ENCODE data around the gene MZF1. TPM values are rescaled to one million over a fixed set of nuclear protein-coding genes. Genes with fewer than 3 reads are reported as not detected.

Gene MZF1
- total RNA-seq, 1 experiment from 2014 or later = 18.0 TPM

- Histone ChIP-seq H3K79me2 (ENCODE audit: low read length) (peaks cover 16% of the 10 kb centered on the region), H3K27ac (ENCODE audit: low read length) (no peak overlapping the region), H3K4me3 (ENCODE audit: low read length) (no peak overlapping the region), H4K20me1 (ENCODE audit: low read length) (no peaks in the 10 kb centered on the region), H3K9me2 (replicated peaks; ENCODE audit: low read length) (no peaks in the 10 kb centered on the region), H3K36me3 (ENCODE audit: low read depth, low read length) (no peaks in the 10 kb centered on the region), H3K27me3 (ENCODE audit: low read length) (no peaks in the 10 kb centered on the region), H3K4me1 (ENCODE audit: insufficient read depth, low read length) (peaks cover 12% of the 10 kb centered on the region), H2AFZ (ENCODE audit: low read length) (no peak overlapping the region), H3K4me2 (ENCODE audit: low read length) (no peak overlapping the region), H3F3A (ENCODE audit: low read length, unreplicated experiment) (no peaks in the 10 kb centered on the region), H3K9me3 (ENCODE audit: low read length) (no peaks in the 10 kb centered on the region), H3K9ac (ENCODE audit: low read length) (no peak overlapping the region)
- no peak for DNase-seq
- POLR2A ChIA-PET (ENCODE audit: unreplicated experiment) = no interaction called here
- intact Hi-C loops (cut with micrococcal nuclease) = no loop called here
- CTCF ChIA-PET = no interaction called here
- no TSS peak for BruUV-seq (replicated peaks)
- TF ChIP-seq CTCF (conservative IDR thresholded peaks at IDR 0.05; ENCODE audit: low read depth, low read length) (no peak), EZH2 (IDR thresholded peaks at IDR 0.05; ENCODE audit: low read length, unreplicated experiment) (no peak), EZH2phosphoT487 (IDR thresholded peaks at IDR 0.05; ENCODE audit: borderline replicate concordance, low read length) (no peak)
- ATAC-seq = no peak
Observed at GRCh38 chr19:58522709-58523108, 50.4 kb downstream of the MZF1 start.

GRCh38 chr19:58521651-58522050, 51.5 kb downstream of the MZF1 start:
- no peak for ATAC-seq
- H3K27ac ChIP-seq (ENCODE audit: low read length) = no peak overlapping the region
- POLR2A ChIA-PET (ENCODE audit: unreplicated experiment) = interaction anchor here (0.6 to 0.7 kb wide), 2 partner anchors 21 to 224 kb away, joined by 4 to 11 read pairs; no protein-coding TSS in a partner anchor
- no peak overlapping the region for H3K4me2 ChIP-seq (ENCODE audit: low read length)
- no peak overlapping the region for H3K9ac ChIP-seq (ENCODE audit: low read length)
- H3K4me3 ChIP-seq (ENCODE audit: low read length) = no peak overlapping the region
- peaks cover 7% of the 10 kb centered on the region for H3K36me3 ChIP-seq (ENCODE audit: low read depth, low read length)
- CTCF ChIA-PET = no interaction called here
- BruUV-seq (replicated peaks) = no TSS peak
- H3F3A ChIP-seq (ENCODE audit: low read length, unreplicated experiment) = no peaks in the 10 kb centered on the region
- peaks cover 12% of the 10 kb centered on the region for H3K4me1 ChIP-seq (ENCODE audit: insufficient read depth, low read length)
- H4K20me1 ChIP-seq (ENCODE audit: low read length) = no peaks in the 10 kb centered on the region
- H2AFZ ChIP-seq (ENCODE audit: low read length) = no peak overlapping the region
- peaks cover 27% of the 10 kb centered on the region for H3K79me2 ChIP-seq (ENCODE audit: low read length)
- TF ChIP-seq EZH2phosphoT487 (IDR thresholded peaks at IDR 0.05; ENCODE audit: borderline replicate concordance, low read length) (no peak), CTCF (conservative IDR thresholded peaks at IDR 0.05; ENCODE audit: low read depth, low read length) (no peak), EZH2 (IDR thresholded peaks at IDR 0.05; ENCODE audit: low read length, unreplicated experiment) (no peak)
- H3K9me3 ChIP-seq (ENCODE audit: low read length) = no peaks in the 10 kb centered on the region
- intact Hi-C loops (cut with micrococcal nuclease) = no loop called here
- no peak for DNase-seq
- H3K27me3 ChIP-seq (ENCODE audit: low read length) = no peaks in the 10 kb centered on the region
- no peaks in the 10 kb centered on the region for H3K9me2 ChIP-seq (replicated peaks; ENCODE audit: low read length)

GRCh38 chr19:58520257-58520599, 52.9 kb downstream of the MZF1 start:
- Histone ChIP-seq H4K20me1 (ENCODE audit: low read length) (no peaks in the 10 kb centered on the region), H3K79me2 (ENCODE audit: low read length) (peaks cover 37% of the 10 kb centered on the region), H3K4me1 (ENCODE audit: insufficient read depth, low read length) (peaks cover 12% of the 10 kb centered on the region), H3K4me3 (ENCODE audit: low read length) (peak overlapping the region; percentile 89), H3K27me3 (ENCODE audit: low read length) (no peaks in the 10 kb centered on the region), H3K9me2 (replicated peaks; ENCODE audit: low read length) (no peaks in the 10 kb centered on the region), H3K9ac (ENCODE audit: low read length) (peak overlapping the region; percentile 94), H3K9me3 (ENCODE audit: low read length) (no peaks in the 10 kb centered on the region), H3F3A (ENCODE audit: low read length, unreplicated experiment) (no peaks in the 10 kb centered on the region), H3K27ac (ENCODE audit: low read length) (peak overlapping the region; percentile 65), H2AFZ (ENCODE audit: low read length) (peak overlapping the region; percentile 85), H3K36me3 (ENCODE audit: low read depth, low read length) (peaks cover 14% of the 10 kb centered on the region), H3K4me2 (ENCODE audit: low read length) (peak overlapping the region; percentile 95)
- no peak for DNase-seq
- intact Hi-C loops (cut with micrococcal nuclease) = no loop called here
- no peak for ATAC-seq
- TF ChIP-seq EZH2phosphoT487 (IDR thresholded peaks at IDR 0.05; ENCODE audit: borderline replicate concordance, low read length) = no peak
- TSS peak; percentile 99 for BruUV-seq (replicated peaks)
- ChIA-PET POLR2A (ENCODE audit: unreplicated experiment) (interaction anchor here (0.7 to 1.7 kb wide), 3 partner anchors 24 to 35 kb away, joined by 3 to 11 read pairs (median 6); partner anchors contain the start of genes CHMP2A and TRIM28), CTCF (interaction anchor here (0.6 to 1.4 kb wide), 3 partner anchors 24 to 158 kb away, joined by 5 to 9 read pairs (median 5); partner anchors contain the start of genes TRIM28 and ZNF497)
